Kasumi-1 (cell line): ENCODE measurements around the gene BMERB1.
"Not testable (repeated sequence)": the region's sequence is repeated elsewhere in the genome, so short reads cannot be mapped to it uniquely, and the experiment has no call there.

Experiments used
- DNase-seq, 2 experiments: peaks; one replicate each; lab custom pipeline; 2025; lab: John Stamatoyannopoulos, UW

Gene BMERB1

GRCh38 chr16:15523939-15524338 lies 89.6 kb downstream of the BMERB1 start:
- DNase-seq, result no peak

- DNase-seq, result no peak
Observed at GRCh38 chr16:15524966-15525365, 90.6 kb downstream of the BMERB1 start.

- DNase-seq, result no peak
Observed at GRCh38 chr16:15526097-15526496, 91.7 kb downstream of the BMERB1 start.

- DNase-seq, result no peak
Observed at GRCh38 chr16:15526731-15527130, 92.3 kb downstream of the BMERB1 start.

GRCh38 chr16:15529673-15530072 lies 95.3 kb downstream of the BMERB1 start:
- DNase-seq, result no peak

- DNase-seq, result no peak
Observed at GRCh38 chr16:15530085-15530484, 95.7 kb downstream of the BMERB1 start.

GRCh38 chr16:15532825-15533224 lies 98.4 kb downstream of the BMERB1 start:
- DNase-seq, result no peak

GRCh38 chr16:15533386-15533785 lies 99.0 kb downstream of the BMERB1 start:
- no peak for DNase-seq

- no peak for DNase-seq
Observed at GRCh38 chr16:15535772-15536171, 101.4 kb downstream of the BMERB1 start.

GRCh38 chr16:15536843-15537242 lies 102.5 kb downstream of the BMERB1 start:
- no peak for DNase-seq

GRCh38 chr16:15538507-15538906 lies 104.1 kb downstream of the BMERB1 start:
- no peak for DNase-seq

GRCh38 chr16:15539197-15539596 lies 104.8 kb downstream of the BMERB1 start:
- DNase-seq, result no peak

- DNase-seq, result no peak
Observed at GRCh38 chr16:15542261-15542660, 107.9 kb downstream of the BMERB1 start.

- no peak for DNase-seq
Observed at GRCh38 chr16:15542734-15543347, 108.5 kb downstream of the BMERB1 start.

- DNase-seq, result no peak
Observed at GRCh38 chr16:15544405-15544804, 110.0 kb downstream of the BMERB1 start.

GRCh38 chr16:15545544-15545943 lies 111.2 kb downstream of the BMERB1 start:
- no peak for DNase-seq

GRCh38 chr16:15547072-15547767 lies 112.8 kb downstream of the BMERB1 start:
- not testable (repeated sequence) for DNase-seq

- DNase-seq, result no peak
Observed at GRCh38 chr16:15547768-15548096, 113.3 kb downstream of the BMERB1 start.

GRCh38 chr16:15548482-15548891 lies 114.1 kb downstream of the BMERB1 start:
- DNase-seq, result no peak

- no peak for DNase-seq
Observed at GRCh38 chr16:15552507-15552906, 118.1 kb downstream of the BMERB1 start.

- no peak for DNase-seq
Observed at GRCh38 chr16:15553313-15554088, 119.1 kb downstream of the BMERB1 start.

- DNase-seq, result no peak
Observed at GRCh38 chr16:15556130-15556529, 121.7 kb downstream of the BMERB1 start.

- no peak for DNase-seq
Observed at GRCh38 chr16:15557258-15557657, 122.9 kb downstream of the BMERB1 start.
